BJ (cell line): ENCODE results near the gene NEURL3. TPM values are rescaled to one million over a fixed set of nuclear protein-coding genes. Genes with fewer than 3 reads are reported as not detected.

Experiments
- CTCF ChIA-PET: fragments of 350-600 bp; formaldehyde crosslinking; extraction: SDS; loops from one replicate; lab custom pipeline; 2021; ENCODE audit warnings: antibody characterized with exemption, inconsistent platforms; lab: Yijun Ruan, JAX
- POLR2A ChIA-PET: fragments of 300-600 bp; sonication (Branson Sonifier 250); formaldehyde crosslinking; extraction: SDS; loops from one replicate; lab custom pipeline; 2021; ENCODE audit warnings: antibody characterized with exemption; lab: Charles Lee
- DNase-seq: peaks from one replicate; pipeline ENCODE4 v3.0.0-alpha.2; 2011; ENCODE audit warnings: low read depth
- H3K27me3 ChIP-seq: 2 replicates; pipeline ENCODE4 v1.6.0; 2011; ENCODE audit warnings: low read length; ENCODE audit not compliant: control insufficient read depth, insufficient read depth
- H3K36me3 ChIP-seq: 2 replicates; pipeline ENCODE4 v1.5.1; 2011; ENCODE audit warnings: low read length; ENCODE audit not compliant: control insufficient read depth, insufficient read depth
- H3K4me3 ChIP-seq: 2 replicates; pipeline ENCODE4 v1.5.1; 2011; ENCODE audit warnings: low read depth, mild to moderate bottlenecking, control low read depth, low read length
- CTCF ChIP-seq: IDR thresholded peaks from 2 replicates; pipeline ENCODE4 v1.5.1; 2011; ENCODE audit warnings: low read depth, mild to moderate bottlenecking, control low read depth, inconsistent platforms, low read length, moderate library complexity; ENCODE audit not compliant: insufficient read depth
- polyA plus RNA-seq: library from polyadenylated mRNA; depleted of rRNA; stranded (reverse); fragments of >200 nt; gene quantifications from 2 replicates; pipeline ENCODE4 v1.2.3, GENCODE V29; 2011

Gene NEURL3
- polyA plus RNA-seq, 1 experiment: not detected

DNA sequence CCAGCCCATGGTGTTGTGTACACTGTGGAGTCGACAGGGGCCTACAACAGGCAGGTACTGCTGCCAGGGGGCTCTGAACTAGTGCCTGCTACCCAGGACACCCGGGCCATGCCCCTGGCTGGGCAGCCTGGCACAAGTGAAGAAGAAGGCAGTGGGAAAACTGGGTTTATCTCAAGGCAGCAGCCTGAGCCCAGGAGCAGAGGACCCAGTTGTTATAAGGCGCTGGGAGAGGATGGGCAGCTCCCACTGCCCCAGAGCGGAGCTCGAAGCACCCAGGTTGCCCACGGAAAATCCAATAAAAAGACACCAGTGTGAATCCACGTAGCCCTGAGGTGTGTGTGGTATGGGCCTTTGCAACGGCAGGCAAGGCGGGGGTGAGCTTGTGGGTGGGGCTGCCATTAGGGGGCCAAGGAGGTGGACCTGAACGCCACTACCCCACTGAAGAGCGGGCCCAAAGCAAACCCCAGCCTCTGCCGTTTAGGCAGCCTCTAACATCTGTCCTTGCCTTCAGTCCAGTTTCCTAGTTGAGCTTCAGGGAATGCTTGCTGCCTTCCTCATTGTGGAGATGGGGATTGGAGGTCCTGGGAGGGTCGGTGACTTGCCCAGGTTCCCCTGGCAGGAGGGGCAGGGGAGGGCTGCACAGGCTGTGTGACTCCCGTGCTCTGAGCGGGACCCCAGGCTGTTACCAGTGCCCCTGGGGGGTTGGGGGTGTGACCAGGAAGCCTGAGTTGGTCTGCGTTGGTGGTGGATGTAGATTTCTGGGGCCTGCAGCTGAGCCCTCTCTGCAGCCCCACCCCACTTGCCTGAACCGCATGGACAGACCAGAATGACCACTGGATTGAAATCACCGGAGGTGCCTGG is 47.4 kb upstream of the NEURL3 start:
- CTCF ChIA-PET: interaction anchor here (1.2 to 4.5 kb wide), 4 partner anchors 12 to 46 kb away, joined by 3 to 57 read pairs (median 12); partner anchors contain the start of genes ARID5A and NEURL3
- no peak for TF ChIP-seq CTCF
- no peaks in the 10 kb centered on the region for H3K27me3 ChIP-seq
- no peak overlapping the region for H3K4me3 ChIP-seq
- POLR2A ChIA-PET: interaction anchor here (0.8 kb wide), 1 partner anchor 12 kb away, joined by 3 read pairs; no protein-coding TSS in a partner anchor
- DNase-seq: no peak
- H3K36me3 ChIP-seq: peaks cover 35% of the 10 kb centered on the region

- CTCF ChIA-PET: interaction anchor here (1.2 to 4.5 kb wide), 5 partner anchors 11 to 145 kb away, joined by 3 to 57 read pairs (median 10); partner anchors contain the start of gene ARID5A
- POLR2A ChIA-PET: no interaction called here
- Histone ChIP-seq H3K36me3 (peaks cover 40% of the 10 kb centered on the region), H3K27me3 (no peaks in the 10 kb centered on the region), H3K4me3 (no peak overlapping the region)
- no peak for DNase-seq
- no peak for TF ChIP-seq CTCF
Observed at GRCh38 chr2:96551605-96552314, 46.6 kb upstream of the NEURL3 start.

DNA sequence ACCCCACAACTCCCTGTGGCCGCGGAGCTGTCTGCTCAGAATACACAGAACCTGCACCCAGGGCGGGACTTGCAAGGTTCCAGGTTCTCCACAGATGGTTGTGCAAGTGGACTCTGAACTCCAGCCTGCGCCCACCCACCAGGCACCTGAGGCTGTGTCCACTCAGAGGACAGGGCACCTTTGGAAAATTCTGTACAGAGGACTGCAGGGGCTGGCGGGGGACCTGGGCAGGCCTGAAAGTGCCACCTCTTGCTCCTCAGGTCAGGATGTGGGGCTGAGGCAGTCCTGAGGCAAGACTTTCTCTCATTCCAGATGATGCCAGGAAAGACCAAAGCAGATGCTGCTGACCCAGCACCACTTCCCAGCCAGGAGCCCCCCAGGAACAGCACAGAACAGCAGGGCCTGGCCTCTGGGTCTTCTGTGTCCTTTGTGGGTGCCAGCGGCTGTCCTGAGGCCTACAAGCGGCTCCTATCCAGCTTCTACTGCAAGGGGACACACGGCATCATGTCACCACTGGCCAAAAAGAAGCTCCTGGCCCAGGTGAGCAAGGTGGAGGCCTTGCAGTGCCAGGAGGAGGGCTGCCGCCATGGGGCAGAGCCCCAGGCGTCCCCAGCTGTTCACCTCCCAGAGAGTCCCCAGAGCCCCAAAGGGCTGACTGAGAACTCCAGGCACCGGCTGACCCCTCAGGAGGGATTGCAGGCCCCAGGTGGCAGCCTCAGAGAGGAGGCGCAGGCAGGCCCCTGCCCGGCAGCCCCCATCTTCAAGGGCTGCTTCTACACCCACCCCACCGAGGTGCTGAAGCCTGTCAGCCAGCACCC is 45.8 kb upstream of the NEURL3 start:
- Histone ChIP-seq H3K36me3 (peaks cover 40% of the 10 kb centered on the region), H3K27me3 (no peaks in the 10 kb centered on the region), H3K4me3 (no peak overlapping the region)
- CTCF ChIA-PET: interaction anchor here (0.7 to 4.1 kb wide), 4 partner anchors 9 to 318 kb away, joined by 3 to 21 read pairs (median 4); no protein-coding TSS in a partner anchor
- POLR2A ChIA-PET: no interaction called here
- no peak for TF ChIP-seq CTCF
- no peak for DNase-seq

GRCh38 chr2:96549967-96550786 is 45.0 kb upstream of the NEURL3 start:
- ChIA-PET CTCF (interaction anchor here (0.7 to 4.1 kb wide), 8 partner anchors 9 to 404 kb away, joined by 3 to 21 read pairs (median 4); no protein-coding TSS in a partner anchor), POLR2A (no interaction called here)
- H3K4me3 ChIP-seq: no peak overlapping the region
- H3K36me3 ChIP-seq: peaks cover 42% of the 10 kb centered on the region
- no peaks in the 10 kb centered on the region for H3K27me3 ChIP-seq
- TF ChIP-seq CTCF: peak; percentile 21
- DNase-seq: no peak
